HG03521 (cell line): ENCODE results near the gene FAM120B.
A peak's percentile ranks its signal among the peaks of the same experiment; 100 is the strongest.

Source experiments
- ATAC-seq: cut with Tn5 transposase; IDR thresholded peaks from one replicate; pipeline ENCODE4 v1.9.1; 2021; ENCODE audit warnings: mild to moderate bottlenecking, moderate library complexity; ENCODE audit not compliant: unreplicated experiment

The FAM120B gene

DNA sequence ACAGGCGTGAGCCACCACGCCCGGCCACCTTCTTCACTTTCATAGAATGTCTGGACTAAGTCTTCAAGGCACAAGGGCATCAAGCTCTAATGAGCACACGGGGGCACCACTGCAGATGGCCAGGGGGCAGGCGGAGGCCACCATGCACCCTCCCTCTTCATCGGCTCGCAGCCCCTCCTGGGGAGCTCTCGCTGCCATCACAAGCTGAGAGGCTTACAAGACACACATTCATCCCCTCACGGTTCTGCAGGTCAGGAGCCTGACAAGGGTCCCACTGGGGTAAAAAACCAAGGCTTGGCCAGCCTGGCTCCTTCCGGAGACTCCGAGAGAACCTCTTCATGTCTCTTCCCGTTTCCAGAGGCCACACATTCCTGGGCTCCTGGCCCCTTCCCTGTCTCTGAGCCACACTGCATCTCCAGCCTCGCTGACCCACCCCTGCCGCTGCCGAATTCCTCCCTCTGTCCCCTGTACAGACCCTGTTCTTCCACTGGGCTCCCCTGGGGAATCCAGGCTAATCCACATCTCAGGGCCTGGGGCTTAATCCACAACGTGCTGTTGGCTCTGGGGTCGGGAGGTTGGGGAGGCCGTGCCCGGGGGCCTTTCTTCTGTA is 35.5 kb upstream of the FAM120B start:
- no peak for ATAC-seq

DNA sequence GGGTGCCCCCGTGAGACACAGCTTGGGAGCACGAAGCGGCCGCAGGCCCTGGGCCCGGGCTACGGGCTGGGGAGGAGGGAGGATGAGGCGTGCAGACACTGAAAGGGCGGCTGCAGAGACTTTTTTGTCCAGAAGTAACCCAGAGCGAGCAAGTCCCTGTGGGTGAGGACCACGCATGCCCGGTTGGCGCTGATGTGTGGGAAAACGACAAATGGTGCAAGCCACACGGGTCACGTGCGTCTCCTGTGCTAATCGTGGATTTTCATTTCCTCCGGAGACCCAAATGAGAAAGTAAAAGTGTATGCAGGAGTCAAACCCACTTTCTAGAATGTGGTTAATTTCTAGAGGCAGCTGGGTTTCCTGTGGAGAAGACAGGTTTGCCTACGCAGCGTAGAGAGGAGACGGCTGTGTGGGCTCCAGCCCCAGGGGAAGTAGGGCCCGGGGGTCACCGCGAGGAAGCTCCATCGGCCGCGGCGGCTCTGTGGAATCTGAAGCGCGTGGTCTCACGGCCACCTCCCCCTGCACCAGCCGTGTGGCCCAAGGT is 34.7 kb upstream of the FAM120B start:
- ATAC-seq: peak; percentile 91

DNA sequence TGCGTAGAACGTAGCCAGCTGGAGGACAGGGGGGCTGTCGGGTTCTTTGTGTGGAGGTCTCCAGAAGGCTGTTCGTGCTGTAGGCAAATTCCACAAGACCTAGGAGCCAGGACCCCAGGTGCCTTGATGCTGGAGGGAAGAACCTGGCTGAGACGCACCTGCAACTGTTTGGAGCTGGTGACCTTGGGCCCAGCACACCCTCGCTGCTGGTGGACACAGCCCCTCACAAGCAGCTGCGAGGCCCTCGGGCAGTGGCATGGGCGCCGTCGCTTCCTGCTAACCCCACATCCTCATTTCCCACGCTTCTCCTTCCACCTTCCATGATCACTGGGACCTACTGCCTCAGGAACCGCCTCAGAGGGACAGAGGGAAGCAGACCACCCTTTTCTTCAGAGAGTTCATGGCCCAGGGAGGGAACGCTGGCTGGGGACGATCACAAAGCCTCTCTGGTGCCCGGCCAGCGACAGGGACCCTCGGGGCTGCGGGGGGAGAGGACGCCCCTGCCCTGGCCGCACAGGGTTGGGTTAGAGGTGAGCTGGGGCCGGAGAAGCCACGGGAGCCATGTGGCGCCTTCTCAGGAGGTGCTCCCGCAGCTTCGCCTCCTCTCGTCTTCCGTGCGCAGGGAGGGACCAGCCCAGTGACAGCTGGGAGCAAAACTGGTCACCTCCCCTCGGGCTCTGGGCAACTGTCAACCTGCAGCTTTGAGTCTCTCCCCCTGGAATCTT is 34.1 kb upstream of the FAM120B start:
- no peak for ATAC-seq

DNA sequence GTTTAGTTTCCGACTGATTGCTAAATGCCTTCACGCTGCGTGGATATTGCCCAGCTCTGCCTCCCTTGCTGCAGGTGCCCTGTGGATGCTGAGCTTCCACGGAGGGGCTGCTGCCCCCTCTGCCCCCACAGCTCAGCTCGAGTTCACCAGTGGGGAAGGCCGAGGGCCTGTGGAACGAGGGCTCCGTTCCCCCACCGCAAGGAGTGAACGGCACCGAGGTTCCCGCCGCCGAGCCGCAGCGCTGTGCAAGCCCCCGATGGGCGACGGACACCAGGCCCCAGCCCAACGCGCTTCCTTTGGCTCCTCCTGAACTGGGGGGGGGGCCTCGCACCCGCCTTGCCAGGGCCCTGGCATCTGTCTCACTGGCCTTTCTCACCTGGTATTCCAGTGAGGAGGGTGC is 33.4 kb upstream of the FAM120B start:
- ATAC-seq: no peak

DNA sequence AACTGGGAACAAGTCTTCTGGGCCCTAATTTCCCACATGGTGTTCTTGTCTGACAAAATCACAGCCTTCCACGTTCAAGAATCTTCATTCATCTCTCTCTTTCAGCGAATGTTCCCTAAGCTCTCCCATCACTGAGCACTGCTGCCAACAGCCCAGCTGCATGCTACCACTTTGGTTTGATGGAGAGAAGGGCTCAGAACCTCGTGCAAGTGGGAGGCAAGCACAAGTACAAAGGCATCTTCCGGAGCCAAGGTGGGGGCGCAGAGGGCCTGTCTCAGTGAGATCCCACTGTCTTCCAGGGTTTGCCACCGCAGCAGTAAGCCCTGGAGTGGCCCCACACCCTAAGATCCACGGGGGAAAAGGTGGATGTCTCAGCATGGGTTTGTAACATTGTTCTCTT is 32.9 kb upstream of the FAM120B start:
- no peak for ATAC-seq

DNA sequence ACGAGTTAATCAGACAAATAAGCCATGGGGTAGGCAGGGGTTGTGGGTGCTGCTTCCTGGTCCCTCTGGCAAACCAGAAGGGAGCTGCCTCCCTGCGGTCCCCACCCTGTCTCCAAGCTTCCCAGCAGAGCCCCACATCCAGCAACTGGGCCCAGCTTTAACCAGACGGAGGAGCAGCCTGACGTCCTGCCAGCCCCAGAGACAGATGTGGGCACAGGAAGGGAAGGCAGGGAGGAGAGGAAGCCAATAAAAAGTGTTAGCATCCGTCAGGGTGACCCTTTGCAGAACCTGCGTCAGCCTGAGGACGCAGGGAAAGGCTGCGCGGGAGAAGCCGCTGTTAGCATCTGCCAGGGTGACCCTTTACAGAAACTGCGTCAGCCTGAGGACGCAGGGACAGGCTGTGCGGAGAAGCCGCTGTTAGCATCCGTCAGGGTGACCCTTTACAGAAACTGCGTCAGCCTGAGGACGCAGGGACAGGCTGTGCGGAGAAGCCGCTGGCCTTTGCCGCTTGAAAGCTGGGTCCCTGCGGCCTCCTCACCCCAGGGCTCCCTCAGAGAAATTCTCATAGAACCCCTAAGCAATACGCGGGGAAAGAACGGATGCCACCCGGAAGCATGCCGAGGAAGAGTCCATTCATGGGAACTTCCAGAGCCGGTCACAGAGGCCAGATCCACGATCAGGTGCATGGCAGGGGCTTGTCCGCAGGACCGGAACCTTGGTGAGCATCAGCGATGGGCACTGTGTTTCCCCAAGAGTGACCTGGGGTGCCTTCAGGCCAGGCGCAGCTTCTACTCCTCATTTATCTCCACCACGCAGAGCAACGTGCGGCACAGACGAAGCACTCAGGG is 31.6 kb upstream of the FAM120B start:
- ATAC-seq: no peak

DNA sequence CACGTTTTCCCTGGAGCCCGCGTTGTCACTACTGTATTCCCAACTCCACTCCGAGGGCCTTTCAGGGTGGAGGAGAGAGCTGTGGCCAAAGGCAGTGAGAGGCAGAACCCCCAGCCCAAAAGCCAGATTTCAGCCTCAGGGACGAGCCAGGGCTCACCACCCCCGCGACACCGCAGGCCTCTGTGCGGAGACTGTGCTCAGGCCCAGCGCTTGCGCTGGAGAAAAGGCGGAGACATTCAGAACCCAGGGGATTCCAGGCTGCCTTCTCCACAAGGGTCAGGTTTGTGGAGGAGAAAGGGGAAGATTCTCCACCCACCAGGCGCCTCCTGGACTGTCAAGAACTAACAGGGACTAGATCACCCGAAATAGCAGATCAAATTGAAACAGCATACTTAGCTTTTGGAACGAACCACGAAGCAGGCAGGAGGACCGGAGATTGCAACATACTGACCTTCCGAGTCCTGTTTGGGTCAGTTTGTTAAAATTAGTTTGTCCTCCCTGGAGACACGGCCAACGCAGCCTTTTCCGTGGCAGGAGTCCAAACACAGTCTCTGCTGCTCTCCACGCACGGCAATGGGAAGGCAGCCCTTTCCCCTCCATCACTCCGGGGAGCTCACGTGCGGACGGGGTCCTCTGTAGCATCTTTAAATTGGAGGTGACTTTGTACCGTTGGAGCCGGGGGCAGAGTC is 30.0 kb upstream of the FAM120B start:
- no peak for ATAC-seq

DNA sequence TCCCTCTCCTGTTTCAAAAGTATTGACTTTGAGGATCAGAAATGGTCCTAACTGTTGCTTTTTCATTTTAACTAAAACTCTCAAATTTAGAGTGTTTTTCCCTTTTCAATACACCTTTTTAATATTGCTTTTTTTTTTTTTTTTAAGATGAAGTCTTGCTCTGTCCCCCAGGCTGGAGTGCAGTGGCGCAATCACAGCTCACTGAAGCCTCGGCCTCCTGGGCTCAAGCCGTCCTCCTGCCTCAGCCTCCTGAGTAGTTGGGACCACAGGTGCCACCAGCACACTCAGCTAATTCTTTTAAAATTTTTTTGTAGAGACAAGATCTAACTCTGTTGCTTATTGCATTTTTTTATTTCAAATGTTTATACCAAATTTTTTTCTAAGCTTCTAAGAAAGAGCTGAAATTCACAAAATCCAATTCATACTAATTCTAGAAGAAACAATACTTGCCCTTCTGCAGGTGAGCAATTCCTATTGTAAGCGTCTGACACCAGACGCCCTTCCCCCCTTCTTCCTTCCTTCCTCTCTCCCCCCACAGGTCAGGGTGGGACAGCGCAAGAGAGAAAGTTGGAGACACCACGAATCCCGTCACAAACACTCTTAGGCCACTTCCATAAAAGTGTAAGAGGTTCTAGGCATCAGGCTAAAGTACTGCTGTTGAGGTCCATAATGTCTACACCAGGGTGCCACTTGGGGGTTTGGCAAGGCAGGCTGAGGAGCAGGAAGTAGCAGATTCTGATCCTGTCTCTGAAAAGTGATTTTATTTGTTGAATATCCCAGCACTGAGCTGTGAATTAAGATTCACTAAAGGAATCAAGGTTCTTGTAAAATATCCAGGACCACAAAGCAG is 28.4 kb upstream of the FAM120B start:
- ATAC-seq: no peak

DNA sequence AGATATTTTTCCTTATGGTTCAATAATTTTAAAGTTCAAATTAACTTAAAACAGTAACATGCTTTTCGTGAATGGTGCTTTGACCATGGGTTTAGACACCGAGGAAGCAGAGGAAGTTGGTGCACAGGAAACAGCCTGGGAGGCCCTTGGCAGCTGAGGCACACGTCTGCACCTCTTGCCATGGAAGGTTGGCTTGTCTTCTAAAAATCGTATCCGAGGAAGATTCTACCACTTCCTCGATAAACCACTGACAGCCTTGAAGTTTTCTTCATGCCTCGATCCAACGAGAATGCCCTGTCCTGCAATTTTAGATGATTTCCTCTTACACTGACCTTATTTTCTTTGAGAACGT is 27.8 kb upstream of the FAM120B start:
- no peak for ATAC-seq

DNA sequence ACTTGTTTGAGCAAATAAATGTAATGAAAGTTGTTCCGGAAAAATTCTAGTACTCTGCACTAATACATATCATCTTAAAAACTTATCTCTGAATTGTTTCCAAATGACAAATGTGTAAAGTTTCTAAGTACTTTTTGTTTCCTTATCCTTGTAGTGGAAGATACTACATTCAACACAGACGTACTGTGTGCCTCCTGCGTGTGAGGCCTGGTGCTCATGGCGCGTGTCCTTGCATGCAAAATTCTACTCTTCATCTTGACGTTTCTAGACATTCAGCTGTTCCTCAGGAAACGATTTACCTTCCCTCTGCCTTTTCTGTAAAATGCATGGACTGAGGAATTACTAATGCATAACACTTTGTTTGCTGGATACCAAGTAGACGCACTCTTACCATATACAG is 27.1 kb upstream of the FAM120B start:
- no peak for ATAC-seq

DNA sequence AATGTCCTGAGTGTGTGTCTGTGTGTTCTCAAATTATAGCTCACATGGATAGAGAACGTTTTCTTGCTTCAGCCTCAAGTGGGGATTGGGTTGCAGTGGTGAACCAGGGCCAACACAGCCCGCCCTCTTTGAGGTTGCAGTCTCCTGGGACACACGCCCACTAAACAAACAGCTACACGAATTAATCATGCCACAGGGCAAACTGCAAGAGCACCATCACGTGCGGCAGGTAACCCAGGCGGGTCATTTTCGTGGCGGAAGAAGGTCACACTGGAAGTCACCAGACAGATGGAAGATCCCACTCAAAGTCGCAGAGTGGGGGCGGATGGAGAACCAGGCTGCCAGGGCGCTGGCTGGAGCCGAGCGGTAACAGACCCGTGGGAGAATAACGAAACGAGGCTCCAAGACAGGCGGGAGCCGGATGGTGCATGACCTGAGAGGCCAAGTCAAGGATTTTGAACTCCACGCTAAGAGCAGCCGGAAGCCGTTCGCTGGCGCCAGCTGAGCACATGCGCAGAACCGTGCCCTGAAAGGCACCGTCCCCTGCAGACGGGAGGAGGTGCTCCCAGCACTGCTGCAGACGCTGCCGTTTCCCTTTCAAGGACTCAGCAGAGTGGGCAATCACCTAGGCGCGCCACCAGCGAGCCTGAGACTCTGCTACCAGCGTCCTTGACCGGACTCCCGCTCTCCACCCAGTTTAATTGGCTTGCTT is 26.4 kb upstream of the FAM120B start:
- ATAC-seq: no peak

DNA sequence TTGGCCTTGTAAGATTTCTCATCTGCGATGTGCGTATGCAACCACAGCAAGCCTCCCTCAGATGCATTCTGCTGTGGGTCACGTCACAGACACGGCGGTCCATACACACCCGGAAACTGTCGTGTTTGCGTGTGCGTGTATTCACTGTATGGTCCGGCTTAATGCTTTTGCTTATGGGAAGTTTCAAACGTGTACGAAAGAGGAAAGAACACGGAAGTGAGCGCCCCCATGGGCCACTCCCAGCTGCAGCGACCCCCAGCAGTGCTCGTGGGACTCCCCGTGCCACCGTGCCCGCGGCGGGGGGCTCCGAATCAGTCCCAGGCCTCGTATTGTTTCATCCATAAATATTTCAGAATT is 25.9 kb upstream of the FAM120B start:
- no peak for ATAC-seq

DNA sequence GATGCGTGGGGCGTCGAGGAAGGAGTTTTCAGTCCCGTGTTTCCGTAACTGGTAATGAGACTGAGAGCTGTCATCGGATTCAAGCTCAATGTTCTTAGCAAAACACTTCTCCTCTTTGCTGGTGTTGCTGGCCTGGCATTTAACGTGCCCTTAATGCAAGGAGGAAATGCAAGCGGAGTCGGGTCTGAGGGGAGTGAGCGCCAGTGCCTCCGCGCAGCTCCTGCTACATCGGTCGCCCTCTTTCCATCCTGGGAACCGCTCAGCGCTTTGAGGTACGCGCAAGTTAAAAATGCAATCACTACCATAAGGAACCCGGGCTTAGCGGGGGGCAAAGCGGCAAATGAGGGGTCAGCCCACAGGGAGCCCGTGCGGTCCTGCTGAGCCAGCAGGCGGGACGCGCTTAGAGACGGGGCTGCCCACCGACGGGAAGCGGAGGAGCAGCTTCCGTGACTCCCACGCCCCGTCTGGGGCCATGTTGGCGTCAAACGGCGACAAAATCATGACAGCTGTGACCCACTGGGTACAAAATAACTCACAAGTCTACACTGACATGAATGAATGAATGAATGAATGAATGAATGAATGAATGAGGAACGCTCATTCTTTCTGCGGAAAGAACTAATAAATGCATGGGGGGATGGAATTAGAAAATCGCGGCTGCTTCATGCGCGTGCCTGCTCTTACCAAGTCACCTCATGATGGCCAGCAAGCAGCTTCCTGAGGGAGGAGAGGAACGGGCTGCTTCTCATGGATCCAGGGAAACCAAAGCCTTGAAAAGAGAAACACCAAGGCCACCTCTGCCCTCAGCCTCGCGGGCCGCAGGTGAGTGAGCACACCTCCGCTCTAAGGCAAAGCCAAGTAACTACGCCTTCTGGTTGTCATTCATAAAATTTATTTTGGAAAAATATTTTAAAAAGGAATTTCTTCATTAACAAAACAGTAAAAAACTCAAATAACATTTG is 24.9 kb upstream of the FAM120B start:
- ATAC-seq: no peak

DNA sequence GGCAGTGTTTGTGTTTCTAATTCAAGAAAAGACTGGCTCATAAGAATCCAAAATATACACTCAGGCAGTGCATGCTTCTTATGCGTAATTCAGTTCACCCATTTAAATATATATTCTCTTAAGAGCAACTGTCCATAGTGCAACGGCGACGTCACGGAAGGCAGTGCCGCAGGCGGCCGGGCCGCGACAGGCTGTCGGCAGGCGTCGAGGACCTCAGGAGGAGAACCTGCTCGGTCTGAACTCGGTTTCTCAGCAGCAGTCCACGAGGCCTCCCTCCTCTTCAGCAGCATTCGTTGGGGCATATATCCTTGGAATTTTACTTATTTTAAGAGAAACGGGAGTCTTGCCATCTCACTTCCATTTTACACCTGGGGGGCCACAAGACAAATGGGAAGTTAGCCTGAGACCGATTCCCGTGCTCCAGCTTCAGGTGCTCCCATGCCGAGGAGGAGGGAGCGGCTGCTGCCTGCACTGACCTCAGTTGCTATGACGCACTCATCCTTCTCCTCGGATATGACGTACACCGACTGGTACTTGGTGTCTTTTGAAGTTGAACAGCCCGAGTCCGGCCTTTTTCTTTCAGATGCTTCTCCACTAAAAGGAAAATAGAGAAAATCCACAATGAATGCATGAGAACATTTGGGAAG is 23.9 kb upstream of the FAM120B start:
- ATAC-seq: no peak

DNA sequence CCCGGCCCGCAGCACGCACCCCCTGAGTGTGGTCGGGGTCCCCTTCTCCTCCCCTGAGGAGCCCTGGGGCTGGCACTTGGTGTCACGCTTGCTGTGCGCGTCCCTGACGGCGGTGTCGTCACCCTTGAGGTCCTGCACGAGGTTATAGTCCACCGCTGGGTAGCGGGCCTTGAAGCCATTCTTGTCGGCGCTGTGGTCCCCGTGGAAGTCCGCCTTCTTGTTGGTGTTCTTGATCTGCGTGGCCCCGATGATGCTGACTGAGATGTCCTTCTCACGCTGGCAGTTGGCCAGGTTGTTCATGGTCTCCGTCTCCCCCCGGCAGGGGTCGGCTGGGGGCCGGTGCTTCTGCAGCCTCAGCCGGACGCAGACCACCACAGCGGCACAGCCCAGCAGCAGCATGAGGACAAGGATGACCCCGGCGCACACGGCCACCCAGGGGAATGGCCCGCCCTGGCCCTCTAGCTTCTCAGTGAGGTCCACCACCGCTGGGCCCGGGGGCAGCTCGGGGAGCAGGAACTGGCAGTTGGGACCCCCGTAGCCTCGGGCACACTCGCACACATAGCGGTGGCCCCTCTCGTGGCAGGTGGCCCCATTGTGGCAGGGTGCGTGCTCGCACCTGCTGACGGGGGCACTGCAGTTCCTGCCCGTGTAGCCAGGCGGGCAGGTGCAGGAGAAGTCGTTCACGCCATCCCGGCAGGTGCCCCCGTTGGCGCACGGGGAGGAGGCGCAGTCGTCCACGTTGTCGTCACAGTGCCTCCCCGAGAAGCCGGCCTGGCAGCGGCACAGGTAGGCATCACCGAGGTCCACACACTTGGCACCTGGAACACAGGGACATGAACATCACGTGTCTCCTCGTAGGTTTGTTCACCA is 23.1 kb upstream of the FAM120B start:
- no peak for ATAC-seq

DNA sequence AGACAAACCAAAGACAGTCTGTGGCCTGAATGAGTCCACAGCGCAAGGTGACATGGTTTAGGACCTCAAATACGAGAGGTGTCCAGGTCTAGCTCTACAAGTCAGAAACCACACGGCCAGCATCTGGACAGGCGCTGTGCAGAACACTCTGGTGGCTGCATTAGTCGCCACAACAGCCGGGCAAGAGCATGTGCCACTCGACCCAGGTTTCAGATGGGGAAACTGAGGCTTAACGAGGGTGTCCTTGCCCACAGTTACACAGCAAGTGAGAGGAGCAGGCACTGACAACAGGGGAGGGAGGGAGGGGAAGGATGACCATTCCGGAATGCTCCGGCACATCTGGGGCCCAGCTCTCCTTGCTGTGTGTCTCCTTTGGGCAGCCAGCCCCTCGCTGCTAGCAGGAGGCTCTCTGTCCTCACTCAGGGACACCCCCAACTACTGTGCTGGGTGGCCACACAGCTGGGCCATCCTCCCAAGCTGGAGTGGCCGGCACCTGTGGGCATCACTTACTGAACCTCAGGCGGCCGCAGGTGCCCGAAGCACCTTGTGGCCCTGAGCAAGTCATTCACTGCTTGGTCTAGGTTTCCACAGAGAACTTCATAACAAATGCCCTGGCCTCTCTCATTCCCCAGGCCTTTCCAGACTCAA is 22.3 kb upstream of the FAM120B start:
- ATAC-seq: no peak
